Measurements from ENCODE around the gene MLN. TPM values are rescaled to one million over a fixed set of nuclear protein-coding genes. Genes with fewer than 3 reads are reported as not detected.

Gene MLN
- total RNA-seq, 6 experiments from 2014 or later: not detected

GRCh38 chr6:33800248-33800969 is 3.4 kb downstream of the MLN start:
- Histone ChIP-seq H3K36me3 (no peaks in the 10 kb centered on the region), H3K4me3 (no peak overlapping the region), H3K27me3 (no peaks in the 10 kb centered on the region), H3K9me3 (no peaks in the 10 kb centered on the region), H3K4me1 (no peaks in the 10 kb centered on the region), H3K27ac (no peak overlapping the region)
- ATAC-seq: no peak
- DNase-seq: no peak
- no peak for TF ChIP-seq CTCF (IDR thresholded peaks at IDR 0.05)
- TF ChIP-seq POLR2A (IDR thresholded peaks at IDR 0.05): no peak
- intact Hi-C loops (cut with DNase I): no loop called here
- WGBS (ENCODE audit: insufficient coverage, low coverage, low lambda C conversion rate, missing lambda C conversion rate): 80% methylated on average over 12 of the region's 13 CpGs

DNA sequence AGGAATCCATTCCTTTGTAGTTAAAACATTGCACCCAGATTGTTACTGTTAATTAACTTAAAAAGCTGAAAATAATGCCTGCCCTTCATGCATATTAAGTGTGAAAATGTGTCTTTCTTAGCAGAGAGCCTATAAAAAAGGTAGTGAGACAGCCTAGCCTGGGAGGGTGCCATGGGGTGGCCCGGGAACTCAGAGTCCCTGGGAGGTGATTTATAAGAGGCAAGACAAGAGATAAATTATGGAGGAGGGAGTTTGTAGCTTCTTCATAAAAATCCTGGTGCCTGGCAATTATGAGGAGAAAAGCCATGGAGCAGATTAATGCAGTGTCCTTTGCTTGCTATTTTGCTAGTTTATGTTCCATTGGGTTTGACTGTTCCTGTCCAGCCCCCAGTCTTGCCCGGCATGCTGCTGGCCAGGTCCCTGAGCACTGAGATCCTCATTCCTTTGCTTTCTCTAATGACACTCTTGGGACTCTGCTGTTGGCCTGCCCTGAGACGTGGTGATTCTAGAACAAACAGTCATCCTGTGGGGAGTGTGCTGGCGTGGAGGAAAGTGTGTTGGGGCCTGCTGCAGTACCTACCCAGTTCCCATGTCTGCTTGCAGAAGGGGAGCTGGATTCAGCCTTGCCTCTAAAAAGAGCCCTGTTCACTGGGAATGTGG is 4.2 kb downstream of the MLN start:
- Histone ChIP-seq H3K4me1 (no peaks in the 10 kb centered on the region), H3K27ac (no peak overlapping the region), H3K9me3 (no peaks in the 10 kb centered on the region), H3K27me3 (no peaks in the 10 kb centered on the region), H3K4me3 (no peak overlapping the region), H3K36me3 (no peaks in the 10 kb centered on the region)
- TF ChIP-seq POLR2A (IDR thresholded peaks at IDR 0.05): no peak
- DNase-seq (no peak), ATAC-seq (no peak)
- 48% methylated on average over 4 of the region's 4 CpGs for WGBS (ENCODE audit: insufficient coverage, low coverage, low lambda C conversion rate, missing lambda C conversion rate)
- intact Hi-C loops (cut with DNase I): no loop called here

DNA sequence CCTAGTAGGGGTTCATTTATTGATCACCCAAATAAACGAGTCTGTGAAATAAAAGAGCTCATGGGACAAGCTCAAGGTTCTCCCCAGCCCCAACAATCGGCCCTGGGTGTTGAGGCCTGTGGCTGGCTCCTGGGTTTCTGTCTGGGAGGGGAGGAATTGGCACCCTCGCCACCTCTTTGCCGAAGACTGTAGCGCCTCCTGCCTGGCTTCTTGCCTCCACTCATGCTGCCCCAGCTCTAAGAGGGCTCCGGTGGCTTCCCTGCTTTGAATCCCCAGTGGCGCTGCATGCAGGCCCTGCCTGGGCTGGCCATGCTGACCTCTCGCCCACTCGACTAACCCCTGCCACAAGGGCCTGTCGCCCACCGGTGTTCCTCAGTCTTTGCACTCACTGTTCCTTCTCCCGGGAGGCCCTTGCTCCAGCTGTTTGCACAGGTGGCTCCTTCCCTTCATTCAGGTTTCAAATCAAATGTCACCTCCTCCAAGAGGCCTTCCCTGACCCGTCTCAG is 5.4 kb downstream of the MLN start:
- TF ChIP-seq CTCF (IDR thresholded peaks at IDR 0.05) (no peak), POLR2A (IDR thresholded peaks at IDR 0.05) (no peak)
- Histone ChIP-seq H3K27me3 (no peaks in the 10 kb centered on the region), H3K36me3 (no peaks in the 10 kb centered on the region), H3K4me3 (no peak overlapping the region), H3K27ac (no peak overlapping the region), H3K9me3 (no peaks in the 10 kb centered on the region), H3K4me1 (no peaks in the 10 kb centered on the region)
- ATAC-seq (no peak), DNase-seq (no peak)
- WGBS (ENCODE audit: insufficient coverage, low coverage, low lambda C conversion rate, missing lambda C conversion rate): 66% methylated on average over 5 of the region's 13 CpGs
- intact Hi-C loops (cut with DNase I): no loop called here

- Histone ChIP-seq H3K27me3 (no peaks in the 10 kb centered on the region), H3K4me3 (no peak overlapping the region), H3K36me3 (no peaks in the 10 kb centered on the region), H3K9me3 (no peaks in the 10 kb centered on the region), H3K27ac (no peak overlapping the region), H3K4me1 (no peaks in the 10 kb centered on the region)
- 72% methylated on average over 10 of the region's 10 CpGs for WGBS (ENCODE audit: insufficient coverage, low coverage, low lambda C conversion rate, missing lambda C conversion rate)
- TF ChIP-seq CTCF (IDR thresholded peaks at IDR 0.05) (no peak), POLR2A (IDR thresholded peaks at IDR 0.05) (no peak)
- DNase-seq (no peak), ATAC-seq (no peak)
- intact Hi-C loops (cut with DNase I): no loop called here
Measured at GRCh38 chr6:33797626-33798342, 6.0 kb downstream of the MLN start.
